GM21423 (cell line): ENCODE results near the gene SCD5.

Experiments used
- ATAC-seq: cut with Tn5 transposase; IDR thresholded peaks from one replicate; pipeline ENCODE4 v1.9.1; 2021; ENCODE audit warnings: mild to moderate bottlenecking, moderate library complexity; ENCODE audit not compliant: unreplicated experiment

Gene SCD5

DNA sequence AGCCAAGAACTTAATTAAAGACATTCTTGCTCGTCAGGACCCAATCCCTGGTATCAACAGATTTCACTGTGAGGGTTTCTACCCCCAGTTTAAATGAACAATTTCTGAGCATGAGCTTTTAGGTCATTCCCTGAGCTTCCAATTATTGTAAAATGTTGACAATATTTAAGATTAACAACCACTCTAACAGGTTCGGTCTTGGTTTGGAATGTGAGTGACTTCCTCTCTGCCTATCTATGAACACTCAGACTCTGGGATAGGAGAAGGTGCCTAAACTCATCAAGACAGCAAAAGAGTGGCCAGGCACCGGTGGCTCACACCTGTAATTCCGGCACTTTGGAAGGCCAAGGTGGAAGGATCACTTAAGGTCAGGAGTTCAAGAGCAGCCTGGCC, 153.9 kb downstream of the SCD5 start:
- ATAC-seq, result no peak

GRCh38 chr4:82643994-82644733, 154.4 kb downstream of the SCD5 start:
- ATAC-seq, result no peak

- ATAC-seq, result no peak
Measured at GRCh38 chr4:82642331-82642730, 156.3 kb downstream of the SCD5 start.

- ATAC-seq, result no peak
Measured at GRCh38 chr4:82640540-82640939, 158.1 kb downstream of the SCD5 start.

- ATAC-seq, result no peak
Measured at GRCh38 chr4:82639971-82640370, 158.6 kb downstream of the SCD5 start.

DNA sequence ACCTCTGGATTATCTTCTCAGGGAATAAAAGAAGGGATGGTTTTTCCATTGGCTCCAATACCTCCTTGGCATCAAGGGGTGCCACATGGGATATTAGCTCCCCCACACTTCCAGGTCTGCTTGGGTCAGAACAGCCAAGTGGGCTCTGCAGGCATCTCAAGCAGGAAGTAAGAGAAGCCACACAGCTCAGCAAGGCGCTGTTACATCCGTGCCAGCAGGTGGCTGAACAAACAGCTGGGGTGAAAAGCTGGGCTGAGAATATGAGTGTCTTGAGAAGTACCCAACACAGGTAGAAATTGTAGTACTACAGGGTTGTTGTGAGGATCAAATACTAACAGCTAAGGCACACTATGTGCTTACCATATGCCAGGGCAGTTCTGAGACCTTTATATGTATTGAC, 160.1 kb downstream of the SCD5 start:
- no peak for ATAC-seq

- ATAC-seq, result no peak
Measured at GRCh38 chr4:82630079-82630478, 168.5 kb downstream of the SCD5 start.

DNA sequence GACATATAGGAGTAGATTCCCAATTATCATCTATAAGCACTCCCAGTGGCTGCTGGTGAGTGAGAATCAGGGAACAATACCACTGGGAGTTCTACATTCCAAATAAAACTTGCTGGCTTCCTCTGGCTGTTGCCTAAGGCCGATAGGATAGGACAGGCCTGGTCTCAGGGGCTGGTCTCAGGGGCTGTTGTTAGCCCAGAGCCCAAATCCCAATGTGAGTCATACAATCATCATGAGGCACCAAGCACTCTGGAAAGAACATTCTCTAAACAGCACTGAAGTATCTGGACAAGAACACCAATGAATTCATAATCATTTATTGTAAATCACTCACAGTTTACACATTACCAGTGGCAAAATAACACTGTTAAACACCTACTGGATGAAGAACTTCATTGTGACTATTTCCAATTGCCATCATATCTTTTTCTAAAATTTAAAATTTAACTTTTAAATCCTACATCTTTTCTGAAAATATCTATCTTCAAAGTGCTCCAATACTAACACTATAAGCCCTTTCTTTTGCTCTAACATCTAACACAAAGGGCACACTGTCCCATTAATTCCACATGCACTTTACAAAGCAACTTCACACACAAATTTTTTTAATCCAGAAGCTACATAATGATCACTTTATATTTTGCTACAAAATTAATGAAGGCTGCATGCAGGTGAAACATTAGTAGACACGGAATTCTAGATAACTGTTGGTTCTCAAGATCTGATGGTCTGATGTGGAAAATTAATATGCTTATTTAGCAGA, 169.2 kb downstream of the SCD5 start:
- ATAC-seq, result no peak

GRCh38 chr4:82626251-82626868, 172.2 kb downstream of the SCD5 start:
- ATAC-seq, result no peak

DNA sequence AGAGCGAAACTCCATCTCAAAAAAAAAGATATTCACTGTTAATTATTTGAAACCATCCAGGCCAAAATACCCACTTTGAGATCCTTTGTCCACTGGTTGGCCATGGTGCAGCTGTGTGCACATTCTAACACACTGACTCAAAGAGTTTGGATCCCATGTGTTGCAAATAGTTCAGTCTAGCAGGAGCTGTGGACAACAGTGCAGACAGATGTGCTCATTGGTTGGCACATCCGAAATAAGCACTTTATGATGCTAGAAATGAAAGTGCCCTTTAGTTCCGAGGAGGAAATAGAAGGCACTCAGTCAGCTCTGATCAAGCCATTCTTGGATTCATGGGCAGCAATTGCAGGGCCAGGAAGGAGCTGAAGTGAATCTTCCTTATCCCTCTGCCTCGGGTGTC, 173.8 kb downstream of the SCD5 start:
- no peak for ATAC-seq

DNA sequence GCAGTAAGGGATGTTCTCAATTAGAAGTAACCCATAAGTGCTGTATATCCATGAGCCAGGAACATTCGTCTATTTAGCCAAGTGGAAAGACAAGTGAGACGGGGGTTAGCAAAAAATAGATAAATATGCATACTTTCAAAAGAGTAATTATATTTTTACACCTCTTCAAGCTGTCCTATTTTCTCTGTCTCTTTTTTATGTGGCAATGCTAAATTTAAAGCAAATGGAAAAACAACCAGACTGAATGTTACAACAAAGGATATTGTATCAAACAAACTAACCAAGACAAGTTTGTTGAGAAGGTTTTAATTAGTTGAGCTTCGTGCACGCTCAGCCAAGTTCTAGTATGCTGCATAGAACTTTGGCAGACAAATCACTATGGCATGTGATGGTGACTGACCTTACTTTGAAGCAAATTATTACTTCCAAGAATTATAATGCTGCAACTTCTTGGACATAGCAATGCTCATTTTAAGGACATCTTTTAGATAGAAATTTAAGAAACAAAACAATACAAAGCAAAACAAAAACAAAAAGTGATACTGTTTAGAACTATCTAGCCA, 175.4 kb downstream of the SCD5 start:
- ATAC-seq, result no peak

DNA sequence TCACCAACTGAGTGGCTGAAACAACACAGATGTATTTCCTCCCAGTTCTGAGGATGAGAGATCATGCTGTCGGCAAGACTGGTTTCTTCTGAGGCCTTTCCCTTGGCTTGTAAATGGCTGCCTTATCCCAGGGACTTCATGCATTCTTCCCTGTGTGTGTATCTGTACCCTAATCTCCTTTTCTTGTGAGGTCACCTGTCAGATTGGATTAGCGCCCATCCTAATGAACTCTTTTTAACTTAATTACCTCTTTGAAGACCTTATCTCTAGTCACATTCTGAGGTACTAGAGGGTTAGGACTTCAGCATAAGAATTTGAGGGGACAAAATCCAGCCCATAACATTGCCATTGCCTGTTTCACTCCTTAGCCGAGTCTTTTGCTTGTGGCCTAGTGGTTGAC, 177.3 kb downstream of the SCD5 start:
- ATAC-seq, result no peak

DNA sequence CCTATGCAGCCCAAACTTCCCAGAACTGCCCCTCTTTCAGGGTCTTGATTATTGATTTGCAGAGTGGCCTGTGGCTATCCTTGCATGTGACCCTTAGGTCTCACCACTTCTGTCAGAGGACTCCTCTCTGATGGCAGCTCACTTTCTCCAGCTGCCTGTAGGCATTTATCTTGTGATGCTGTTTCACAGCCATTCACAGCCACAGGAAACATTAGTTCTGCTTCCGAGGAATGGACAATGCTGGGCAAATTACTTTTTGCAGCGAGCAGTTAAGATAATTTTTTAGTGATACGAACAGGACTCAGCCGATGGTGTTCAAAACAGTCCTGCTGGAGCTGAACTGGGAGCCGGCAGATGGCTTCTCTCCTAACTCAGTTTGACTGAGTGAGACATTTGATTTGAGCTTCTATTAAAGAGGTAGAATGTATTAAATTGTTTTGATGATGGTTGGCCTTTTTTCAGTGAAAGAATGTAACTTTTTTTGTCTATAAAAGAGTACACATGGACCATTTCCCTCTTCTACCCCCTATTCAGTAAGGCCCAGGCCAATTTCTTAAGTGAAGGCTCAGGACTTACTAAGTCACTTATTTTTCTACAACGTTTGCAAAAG, 178.4 kb downstream of the SCD5 start:
- ATAC-seq, result no peak

GRCh38 chr4:82618103-82618720, 180.4 kb downstream of the SCD5 start:
- no peak for ATAC-seq

DNA sequence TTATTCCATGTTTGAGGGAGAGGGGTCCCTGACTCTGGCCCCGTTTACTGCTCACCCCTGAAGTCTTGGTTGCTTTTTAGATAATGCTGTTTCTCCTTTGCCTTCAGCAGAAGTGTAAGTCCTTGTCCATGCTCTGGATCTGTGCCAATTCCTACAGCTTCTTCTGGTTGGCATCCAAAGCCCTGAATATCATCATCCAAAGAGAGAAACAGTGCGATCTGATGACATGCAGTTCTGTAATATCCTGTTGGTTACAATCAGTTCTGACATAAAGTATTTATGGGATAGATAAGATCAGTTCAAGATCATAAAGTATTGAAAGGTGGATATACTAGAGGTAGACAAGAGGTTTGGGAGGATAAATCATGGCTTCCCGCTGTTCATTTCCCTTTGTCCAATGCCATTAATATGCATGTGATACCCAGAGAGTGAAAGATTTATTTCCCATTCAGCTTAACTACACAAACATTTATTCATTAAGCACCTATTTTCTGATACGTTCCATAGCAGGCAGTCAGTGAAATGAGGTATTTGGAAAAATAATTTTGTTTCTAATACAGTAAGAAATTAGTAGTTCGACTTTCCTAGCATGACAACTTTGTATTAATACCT, 183.7 kb downstream of the SCD5 start:
- no peak for ATAC-seq

- no peak for ATAC-seq
Measured at GRCh38 chr4:82613121-82613520, 185.5 kb downstream of the SCD5 start.

DNA sequence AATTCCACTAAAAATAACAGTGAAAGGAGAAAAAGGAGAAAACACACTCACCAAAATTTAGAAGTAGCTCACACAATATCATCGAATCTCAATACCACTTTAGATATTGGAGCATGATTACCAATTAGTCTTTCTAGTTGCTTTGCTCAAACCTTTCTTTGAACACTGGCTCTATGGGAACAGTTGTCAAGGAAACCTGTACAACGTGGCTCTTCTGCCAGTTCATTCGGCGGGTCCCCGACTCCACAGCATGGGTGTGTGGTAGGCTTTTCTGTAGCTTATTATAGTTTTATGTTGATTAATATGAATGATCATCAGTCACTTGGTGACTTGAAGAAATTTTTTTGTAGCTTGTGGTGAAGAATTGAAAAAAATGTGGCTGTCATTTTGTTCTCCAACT, 186.6 kb downstream of the SCD5 start:
- no peak for ATAC-seq

DNA sequence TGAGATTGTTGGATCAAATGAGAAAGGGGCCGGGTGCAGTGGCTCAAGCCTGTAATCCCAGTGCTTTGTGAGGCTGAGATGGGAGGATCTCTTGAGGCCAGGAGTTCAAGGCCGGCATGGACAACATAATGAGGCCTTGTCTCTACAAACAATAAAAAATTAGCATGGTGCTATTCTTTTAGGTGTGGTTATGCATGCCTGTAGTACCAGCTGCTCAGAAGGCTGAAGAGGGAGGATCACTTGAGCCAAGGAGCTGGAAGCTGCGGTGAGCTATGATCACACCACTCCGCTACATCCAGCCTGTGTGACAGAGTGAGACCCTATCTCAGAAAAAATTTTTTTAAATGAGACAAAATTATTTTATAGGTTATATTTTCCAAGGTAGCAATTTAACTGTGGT, 187.1 kb downstream of the SCD5 start:
- no peak for ATAC-seq

DNA sequence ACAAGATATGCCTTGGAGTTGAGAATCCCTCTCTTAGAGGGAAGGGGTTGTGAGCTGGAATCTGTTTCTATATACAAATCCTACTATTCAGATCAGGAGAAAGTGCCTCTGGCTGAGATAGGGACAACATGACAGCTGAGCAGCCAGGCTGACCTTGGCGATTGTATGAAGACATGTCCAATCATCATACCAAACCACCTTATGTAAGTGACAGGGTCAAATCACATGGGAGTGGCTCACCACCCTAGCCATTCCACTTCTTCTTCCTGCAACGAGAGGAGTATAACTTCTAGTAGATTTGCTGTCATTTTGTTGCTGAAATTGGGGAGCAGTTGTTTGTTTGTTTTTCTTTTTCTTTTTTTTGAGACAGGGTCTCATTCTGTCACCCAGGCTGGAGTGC, 188.6 kb downstream of the SCD5 start:
- ATAC-seq, result no peak

DNA sequence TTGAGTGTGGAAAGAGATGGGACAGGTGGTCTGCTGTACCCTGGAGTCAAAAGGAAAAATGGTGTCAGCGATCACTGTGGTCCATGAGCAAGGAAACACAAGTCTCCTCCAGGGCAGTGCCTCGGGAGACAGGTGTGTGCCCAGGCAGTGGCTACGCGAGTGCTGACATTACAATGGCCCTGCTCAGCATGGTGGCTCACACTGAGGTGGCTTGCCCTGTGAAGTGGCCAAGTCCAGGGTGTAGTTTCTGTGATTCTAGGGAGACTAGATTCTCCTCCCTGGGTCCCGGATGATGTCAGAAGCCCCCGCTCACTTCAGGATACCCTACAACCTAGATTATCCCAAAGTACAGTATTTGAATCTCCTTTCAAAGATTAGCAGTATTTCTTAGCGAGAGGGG, 192.0 kb downstream of the SCD5 start:
- ATAC-seq, result no peak

- ATAC-seq, result no peak
Measured at GRCh38 chr4:82604522-82604921, 194.1 kb downstream of the SCD5 start.
